ENCODE data around the gene ETNK1. TPM values are rescaled to one million over a fixed set of nuclear protein-coding genes. Genes with fewer than 3 reads are reported as not detected.

Gene ETNK1
- total RNA-seq, 4 donors from 2014 or later = 15.3 to 33.3 (median 28.5) TPM

GRCh38 chr12:22715254-22715653 lies 90.3 kb downstream of the ETNK1 start:
- ATAC-seq = no peak
- H3K36me3 ChIP-seq = no peaks in the 10 kb centered on the region
- TF ChIP-seq POLR2A (IDR thresholded peaks at IDR 0.05) (no peak), EP300 (IDR thresholded peaks at IDR 0.05) (no peak), CTCF (IDR thresholded peaks at IDR 0.05) (no peak), POLR2AphosphoS5 (IDR thresholded peaks at IDR 0.05) (no peak)
- H3K4me3 ChIP-seq = no peak overlapping the region
- H3K27me3 ChIP-seq = no peaks in the 10 kb centered on the region
- H3K27ac ChIP-seq = no peak overlapping the region
- WGBS, 2 donors (ENCODE audit: low coverage in 1 of 2) = 83 to 100% methylated on average over 1 of the region's 1 CpG
- H3K4me1 ChIP-seq = peaks cover 0 to under 1% (median 0%) of the 10 kb centered on the region in 3 donors
- no peaks in the 10 kb centered on the region for H3K9me3 ChIP-seq

GRCh38 chr12:22719745-22720144 lies 94.8 kb downstream of the ETNK1 start:
- ATAC-seq = no peak
- no peaks in the 10 kb centered on the region for H3K9me3 ChIP-seq
- TF ChIP-seq POLR2A (IDR thresholded peaks at IDR 0.05) (no peak), EP300 (IDR thresholded peaks at IDR 0.05) (no peak), POLR2AphosphoS5 (IDR thresholded peaks at IDR 0.05) (no peak), CTCF (IDR thresholded peaks at IDR 0.05) (no peak)
- no peak overlapping the region for H3K4me3 ChIP-seq
- H3K27ac ChIP-seq = no peak overlapping the region
- H3K4me1 ChIP-seq = peaks cover 0 to 17% (median 0%) of the 10 kb centered on the region in 3 donors
- H3K36me3 ChIP-seq = no peaks in the 10 kb centered on the region
- no peaks in the 10 kb centered on the region for H3K27me3 ChIP-seq
- WGBS, 2 donors (ENCODE audit: low coverage in 1 of 2) = 83 to 92% methylated on average over 3 to 4 of the region's 4 CpGs

GRCh38 chr12:22722081-22722480 lies 97.1 kb downstream of the ETNK1 start:
- Histone ChIP-seq H3K9me3 (no peaks in the 10 kb centered on the region), H3K36me3 (no peaks in the 10 kb centered on the region), H3K27me3 (no peaks in the 10 kb centered on the region), H3K4me3 (no peak overlapping the region), H3K27ac (no peak overlapping the region), H3K4me1 (peaks cover 0 to 17% (median 0%) of the 10 kb centered on the region in 3 donors)
- WGBS, 2 donors (ENCODE audit: low coverage in 1 of 2) = 62 to 94% methylated on average over 1 to 2 of the region's 2 CpGs
- TF ChIP-seq POLR2AphosphoS5 (IDR thresholded peaks at IDR 0.05) = no peak
- TF ChIP-seq CTCF (IDR thresholded peaks at IDR 0.05) = no peak
- TF ChIP-seq POLR2A (IDR thresholded peaks at IDR 0.05) = no peak
- no peak for TF ChIP-seq EP300 (IDR thresholded peaks at IDR 0.05)
- ATAC-seq = no peak

- Histone ChIP-seq H3K4me3 (no peak overlapping the region), H3K4me1 (peaks cover 0 to 17% (median 0%) of the 10 kb centered on the region in 3 donors), H3K27ac (peak overlapping the region in 1 of 4 donors; percentile 23), H3K9me3 (no peaks in the 10 kb centered on the region), H3K27me3 (no peaks in the 10 kb centered on the region), H3K36me3 (no peaks in the 10 kb centered on the region)
- no peak for ATAC-seq
- WGBS, 2 donors (ENCODE audit: low coverage in 1 of 2) = 38 to 43% methylated on average over 1 of the region's 1 CpG
- no peak for TF ChIP-seq POLR2AphosphoS5 (IDR thresholded peaks at IDR 0.05)
- no peak for TF ChIP-seq POLR2A (IDR thresholded peaks at IDR 0.05)
- no peak for TF ChIP-seq EP300 (IDR thresholded peaks at IDR 0.05)
Measured at GRCh38 chr12:22722779-22723178, 97.8 kb downstream of the ETNK1 start.

- Histone ChIP-seq H3K27me3 (no peaks in the 10 kb centered on the region), H3K9me3 (no peaks in the 10 kb centered on the region), H3K36me3 (no peaks in the 10 kb centered on the region), H3K4me3 (no peak overlapping the region), H3K27ac (no peak overlapping the region), H3K4me1 (peaks cover 5 to 27% (median 8%) of the 10 kb centered on the region in 3 donors)
- 31 to 43% methylated on average over 2 of the region's 2 CpGs for WGBS, 2 donors (ENCODE audit: low coverage in 1 of 2)
- no peak for ATAC-seq
- TF ChIP-seq EP300 (IDR thresholded peaks at IDR 0.05) = no peak
- TF ChIP-seq CTCF (IDR thresholded peaks at IDR 0.05) = no peak
- no peak for TF ChIP-seq POLR2AphosphoS5 (IDR thresholded peaks at IDR 0.05)
- TF ChIP-seq POLR2A (IDR thresholded peaks at IDR 0.05) = no peak
Measured at GRCh38 chr12:22728987-22729386, 104.0 kb downstream of the ETNK1 start.

Measured in gastroesophageal sphincter (tissue), 4 donors.